Measurements from ENCODE around the gene NUAK1.

DNA sequence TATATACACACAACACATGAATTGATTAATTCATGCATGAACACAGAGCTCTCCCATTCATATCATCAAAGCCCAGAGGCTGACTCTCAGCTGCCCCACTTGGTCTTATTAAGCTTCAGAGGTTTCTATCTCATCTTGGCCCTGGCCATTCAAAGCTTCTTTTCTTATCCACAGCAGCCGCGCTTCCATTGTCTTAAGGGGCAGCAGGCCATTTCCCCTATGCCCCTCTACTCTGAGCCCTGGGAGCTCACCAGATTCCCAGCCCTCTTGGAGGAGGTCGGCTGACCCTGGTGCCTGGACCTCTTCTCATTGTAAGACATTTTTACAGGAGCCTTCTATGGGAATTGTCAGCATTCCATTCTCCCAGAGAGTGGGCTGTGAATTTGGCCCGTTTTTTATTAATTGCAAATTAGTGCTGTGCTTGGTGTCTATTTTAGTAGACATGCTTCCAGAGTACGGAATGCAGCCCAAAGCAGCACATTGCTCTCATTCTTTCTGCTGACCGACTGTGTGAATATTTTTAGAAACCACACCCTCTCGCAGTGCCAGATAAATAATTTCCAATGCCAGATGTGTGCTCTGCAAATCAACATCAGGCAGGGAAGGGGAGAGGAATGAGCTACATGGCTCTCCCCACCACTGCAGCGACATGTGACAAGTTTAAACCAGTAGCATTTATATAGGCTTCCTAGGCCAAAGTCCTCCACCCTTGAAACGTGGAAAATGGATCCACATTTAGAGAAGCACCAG, 58.5 kb downstream of the NUAK1 start:
- TF ChIP-seq CTCF (conservative IDR thresholded peaks at IDR 0.05 in 1 of 2, IDR thresholded peaks at IDR 0.05 in 1 of 2; ENCODE audit: low read depth in 1 of 2, low read length in 2 of 2) = no peak
- no peak for TF ChIP-seq EZH2 (IDR thresholded peaks at IDR 0.05; ENCODE audit: low read length, missing control alignments)
